ENCODE results near the gene ANKS3.

The ANKS3 gene, protein sequence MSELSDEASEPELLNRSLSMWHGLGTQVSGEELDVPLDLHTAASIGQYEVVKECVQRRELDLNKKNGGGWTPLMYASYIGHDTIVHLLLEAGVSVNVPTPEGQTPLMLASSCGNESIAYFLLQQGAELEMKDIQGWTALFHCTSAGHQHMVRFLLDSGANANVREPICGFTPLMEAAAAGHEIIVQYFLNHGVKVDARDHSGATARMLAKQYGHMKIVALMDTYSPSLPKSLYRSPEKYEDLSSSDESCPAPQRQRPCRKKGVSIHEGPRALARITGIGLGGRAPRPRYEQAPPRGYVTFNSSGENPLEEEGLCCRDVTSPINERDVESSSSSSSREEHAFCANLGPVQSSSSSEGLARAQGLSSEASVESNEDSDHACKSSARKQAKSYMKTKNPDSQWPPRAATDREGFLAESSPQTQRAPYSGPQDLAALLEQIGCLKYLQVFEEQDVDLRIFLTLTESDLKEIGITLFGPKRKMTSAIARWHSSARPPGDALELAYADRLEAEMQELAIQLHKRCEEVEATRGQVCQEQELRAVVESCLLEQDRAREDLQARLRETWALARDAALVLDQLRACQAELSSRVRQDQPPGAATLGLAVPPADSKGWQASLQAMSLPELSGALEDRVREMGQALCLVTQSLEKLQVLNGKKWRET

GRCh38 chr16:4734063-4734729 lies at the start of gene ANKS3, which contains the start of gene DNAAF8:
ANKS3 (minus strand) TSS chr16:4734271; CDS start chr16:4730149, 4,122 bp downstream.
DNAAF8 (plus strand) TSS chr16:4734537; CDS start chr16:4736515, 1,978 bp downstream.
- peak; percentile 63 for FAIRE-seq
- peak; percentile 97 for DNase-seq (ENCODE audit: low spot score)

- DNase-seq (ENCODE audit: low spot score) (no peak), FAIRE-seq (no peak)
These were observed 49.3 kb upstream of the ANKS3 start for GRCh38 chr16:4783251-4783950.

DNA sequence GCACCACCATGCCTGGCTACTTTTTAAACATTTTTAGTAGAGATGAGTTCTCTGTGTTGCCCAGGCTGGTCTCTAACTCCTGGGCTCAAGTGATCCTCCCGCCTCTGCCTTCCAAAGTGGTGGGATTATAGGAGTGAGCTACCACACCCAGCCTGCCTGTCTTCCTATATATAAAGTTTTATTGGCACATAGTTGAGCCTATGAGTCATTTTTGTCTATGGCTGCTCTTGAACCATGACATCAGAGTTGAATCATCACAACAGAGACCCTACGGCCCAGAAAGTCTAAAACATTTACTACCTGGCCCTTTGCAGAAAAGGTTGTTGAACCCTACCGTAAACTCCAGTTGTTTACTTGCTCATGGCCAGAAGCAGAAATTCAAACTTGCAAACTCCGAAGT lies 46.2 kb upstream of the ANKS3 start:
- DNase-seq (ENCODE audit: low spot score) (peak; percentile 27), FAIRE-seq (no peak)

DNA sequence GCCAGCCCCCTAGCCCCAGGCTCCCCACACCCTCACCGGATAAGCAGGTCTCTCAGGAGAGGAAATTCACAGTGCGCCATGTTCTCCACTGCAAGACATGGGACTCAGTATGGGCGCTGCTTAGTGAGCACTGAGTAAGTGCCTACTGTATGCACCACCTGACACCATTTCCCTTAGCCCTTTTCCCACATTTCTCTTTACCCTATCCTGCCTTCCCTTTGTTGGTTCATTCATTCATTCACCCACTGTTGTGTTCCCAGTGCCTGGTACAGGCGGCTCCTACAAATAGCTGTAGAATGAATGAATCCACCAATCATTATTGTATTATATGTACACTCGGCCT lies 44.0 kb upstream of the ANKS3 start:
- FAIRE-seq (no peak), DNase-seq (ENCODE audit: low spot score) (no peak)

DNA sequence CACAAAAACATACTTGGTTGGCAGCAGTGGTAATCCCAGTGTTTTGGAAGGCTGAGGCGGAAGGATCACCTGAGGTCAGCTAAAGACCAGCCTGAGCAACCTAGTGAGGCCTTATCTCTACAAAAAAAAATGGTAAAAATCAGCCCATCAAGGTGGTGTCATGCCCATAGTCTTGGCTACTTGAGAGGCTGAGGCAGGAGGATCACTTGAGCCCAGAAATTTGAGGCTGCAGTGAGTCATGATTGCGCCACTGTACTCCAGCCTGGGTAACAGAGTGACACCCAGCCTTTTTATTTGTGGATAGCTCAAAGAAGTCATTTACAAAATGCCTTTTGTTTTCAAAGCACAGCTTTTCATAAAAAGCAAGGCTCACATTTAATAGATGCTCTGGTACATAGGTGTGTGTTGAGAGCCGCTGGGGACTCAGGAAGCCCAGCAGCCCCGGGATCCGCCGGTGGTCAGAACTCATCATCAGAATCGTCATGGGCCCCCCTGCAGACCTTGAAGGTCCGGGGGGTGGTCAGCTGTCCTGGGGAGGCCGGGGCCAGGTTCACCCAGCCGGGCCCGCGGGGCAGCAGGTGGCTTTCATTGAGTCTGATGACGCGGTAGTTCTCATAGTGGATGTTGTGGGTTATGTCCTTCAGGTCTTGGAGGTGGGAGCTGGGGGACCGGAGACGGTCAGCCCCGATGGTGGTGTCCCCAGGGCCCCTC lies 43.4 kb upstream of the ANKS3 start:
- DNase-seq (ENCODE audit: low spot score) (no peak), FAIRE-seq (no peak)

GRCh38 chr16:4776141-4776705 lies 42.2 kb upstream of the ANKS3 start:
- DNase-seq (ENCODE audit: low spot score), result no peak
- no peak for FAIRE-seq

- FAIRE-seq, result no peak
- DNase-seq (ENCODE audit: low spot score), result no peak
These were observed 40.9 kb upstream of the ANKS3 start for GRCh38 chr16:4775005-4775404.

DNA sequence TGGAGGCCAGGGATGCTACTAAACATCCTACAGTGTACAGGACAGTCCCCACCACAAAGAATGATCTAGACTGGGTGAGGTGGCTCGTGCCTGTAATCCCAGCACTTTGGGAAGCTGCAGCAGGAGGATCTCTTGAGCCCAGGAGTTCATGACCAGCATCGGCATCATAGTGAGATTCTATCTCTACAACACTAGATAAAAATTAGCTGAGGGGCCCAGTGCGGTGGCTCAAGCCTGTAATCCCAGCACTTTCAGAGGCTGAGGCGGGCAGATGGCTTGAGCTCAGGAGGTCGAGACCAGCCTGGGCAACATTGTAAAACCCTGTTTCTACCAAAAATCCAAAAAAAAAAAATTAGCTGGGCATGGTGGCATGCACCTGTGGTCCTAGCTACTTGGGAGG lies 38.3 kb upstream of the ANKS3 start:
- FAIRE-seq (no peak), DNase-seq (ENCODE audit: low spot score) (no peak)

GRCh38 chr16:4771646-4772045 lies 37.6 kb upstream of the ANKS3 start:
- no peak for FAIRE-seq

GRCh38 chr16:4769306-4769638 lies 35.2 kb upstream of the ANKS3 start:
- FAIRE-seq (no peak), DNase-seq (ENCODE audit: low spot score) (no peak)

More at GRCh38 chr16:4771646-4772045, 37.6 kb upstream of the ANKS3 start:
- DNase-seq (ENCODE audit: low spot score), result no peak

- DNase-seq (ENCODE audit: low spot score) (peak; percentile 98), FAIRE-seq (peak; percentile 93)
These were observed 34.7 kb upstream of the ANKS3 start for GRCh38 chr16:4768549-4769305.

GRCh38 chr16:4767872-4768548 lies 33.9 kb upstream of the ANKS3 start:
- no peak for FAIRE-seq
- no peak for DNase-seq (ENCODE audit: low spot score)

DNA sequence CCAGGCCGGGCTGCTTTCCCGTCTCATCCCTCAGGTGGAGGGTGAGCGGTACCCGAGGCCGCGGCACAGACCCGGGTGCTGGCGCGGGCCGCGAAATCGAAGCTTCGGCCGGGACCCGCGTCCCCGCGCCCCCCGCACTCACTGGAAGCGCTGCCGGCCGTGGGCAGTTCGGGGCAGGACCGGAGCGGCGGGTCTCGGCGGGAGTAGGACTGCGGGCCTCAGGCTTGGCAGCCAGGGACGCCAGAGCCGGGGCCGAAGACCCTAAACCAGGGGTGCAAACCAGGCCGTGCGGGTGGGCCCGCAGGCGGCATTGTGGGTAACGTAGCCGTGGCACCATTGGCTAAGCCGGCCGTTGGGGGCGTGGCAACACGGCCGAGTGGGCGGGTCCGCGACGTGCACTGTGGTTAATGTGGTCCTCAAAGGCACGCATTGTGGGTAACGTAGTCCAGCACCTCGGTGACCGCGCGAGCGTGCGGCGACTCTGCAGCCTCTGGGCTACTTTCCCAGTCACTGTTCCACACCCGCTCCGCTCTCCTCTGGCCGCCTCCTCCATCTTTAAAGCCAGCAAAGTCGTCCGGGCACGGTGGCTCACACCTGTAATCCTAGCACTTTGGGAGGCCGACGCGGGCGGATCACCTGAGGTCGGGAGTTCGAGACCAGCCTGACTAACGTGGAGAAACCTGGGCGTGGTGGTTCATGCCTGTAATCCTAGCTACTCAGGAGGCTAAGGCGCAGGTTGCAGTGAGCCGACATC lies 33.0 kb upstream of the ANKS3 start, which contains the start of gene ZNF500:
TSS of gene ZNF500 (minus strand) at position 288 of the 754 bp plus-strand sequence. CDS start 1,184 bp downstream, outside the sequence.
- DNase-seq (ENCODE audit: low spot score), result peak; percentile 97
- FAIRE-seq, result peak; percentile 97

DNA sequence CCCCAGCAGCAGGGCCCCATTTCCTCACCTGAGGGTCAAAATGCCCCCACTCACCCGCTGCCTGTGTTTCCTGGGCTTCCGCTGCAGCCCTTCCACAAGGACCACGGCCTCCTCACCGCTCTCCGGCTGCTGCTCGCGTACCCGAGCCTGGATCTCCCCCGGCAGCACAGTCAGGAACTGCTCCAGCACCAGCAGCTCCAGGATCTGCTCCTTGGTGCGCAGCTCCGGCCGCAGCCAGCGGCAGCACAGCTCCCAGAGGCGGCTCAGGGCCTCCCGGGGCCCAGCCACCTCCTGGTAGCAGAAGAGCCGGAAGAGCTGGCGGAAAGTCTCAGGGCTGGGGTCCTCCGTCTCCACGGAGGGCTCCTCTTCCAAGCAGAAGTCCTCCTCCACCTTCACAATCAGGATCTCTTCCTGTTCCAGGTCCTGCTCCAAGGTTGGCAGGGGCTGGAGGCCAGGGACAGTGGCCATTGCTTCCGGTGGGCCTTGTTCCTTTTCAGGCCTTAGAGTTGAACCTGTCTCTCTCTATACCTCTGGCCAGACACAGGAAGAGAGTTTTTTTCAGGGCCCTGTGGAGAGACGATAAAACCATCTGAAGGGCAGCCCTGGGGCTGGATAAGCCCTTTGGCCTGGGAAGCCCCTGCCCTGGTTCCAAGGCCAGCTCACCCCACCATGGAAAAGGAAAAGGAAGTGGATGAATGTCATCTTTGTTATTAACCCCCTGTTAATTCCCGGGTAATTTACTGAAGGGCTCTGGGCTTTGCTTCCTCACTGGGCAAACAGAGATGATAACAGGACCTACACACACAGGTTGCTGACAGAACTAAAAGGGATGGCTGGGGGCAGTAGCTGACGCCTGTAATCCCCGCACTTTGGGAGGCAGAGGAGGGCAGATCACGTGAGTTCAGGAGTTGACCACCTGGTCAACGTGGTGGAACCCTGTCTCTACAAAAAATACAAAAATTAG lies 31.7 kb upstream of the ANKS3 start:
- DNase-seq (ENCODE audit: low spot score), result no peak

GRCh38 chr16:4763791-4764190 lies 29.7 kb upstream of the ANKS3 start:
- no peak for FAIRE-seq

More for the DNA sequence above, 31.7 kb upstream of the ANKS3 start:
- FAIRE-seq, result no peak

GRCh38 chr16:4762205-4762604 lies 28.1 kb upstream of the ANKS3 start:
- DNase-seq (ENCODE audit: low spot score), result no peak
- FAIRE-seq, result no peak

More at GRCh38 chr16:4763791-4764190, 29.7 kb upstream of the ANKS3 start:
- no peak for DNase-seq (ENCODE audit: low spot score)

DNA sequence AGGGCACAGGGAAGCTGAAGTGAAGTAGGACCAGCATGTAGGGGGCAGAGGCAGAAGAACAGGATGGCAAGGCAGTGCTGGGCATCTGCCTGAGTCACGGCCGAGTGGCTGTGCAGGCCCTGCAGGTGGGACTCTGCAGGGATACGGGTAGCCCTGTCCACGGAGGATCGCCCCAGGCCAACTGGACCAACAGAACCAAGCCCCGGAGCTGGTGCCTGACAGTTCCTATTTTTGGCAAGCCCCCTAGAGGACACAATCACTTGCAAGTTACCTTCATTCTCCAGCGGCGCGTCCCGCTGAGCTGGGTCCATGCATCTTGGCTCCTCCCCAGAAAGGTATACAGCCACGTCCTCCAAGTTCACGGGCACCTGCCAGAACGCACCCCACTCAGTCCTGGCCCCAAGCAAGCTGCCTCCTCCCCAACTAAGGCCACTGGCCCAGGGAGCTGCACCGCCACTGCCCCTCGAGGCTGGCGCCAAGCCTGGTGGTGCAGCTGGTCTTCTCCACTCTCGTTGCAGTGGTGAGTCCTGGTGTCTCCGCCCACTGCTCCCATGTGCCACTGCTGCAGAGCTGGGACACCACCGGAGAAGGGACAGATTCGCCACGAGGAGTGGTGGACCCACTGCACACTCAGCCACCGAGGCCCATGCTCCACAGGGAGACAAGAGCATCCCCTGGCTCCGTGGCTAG lies 26.3 kb upstream of the ANKS3 start:
- FAIRE-seq, result peak; percentile 20
- no peak for DNase-seq (ENCODE audit: low spot score)
